ENCODE results near the gene PCARE. TPM values are rescaled to one million over a fixed set of nuclear protein-coding genes. Genes with fewer than 3 reads are reported as not detected.

The PCARE gene
- total and polyA plus RNA-seq, 2 experiments from 2014 or later, result not detected

DNA sequence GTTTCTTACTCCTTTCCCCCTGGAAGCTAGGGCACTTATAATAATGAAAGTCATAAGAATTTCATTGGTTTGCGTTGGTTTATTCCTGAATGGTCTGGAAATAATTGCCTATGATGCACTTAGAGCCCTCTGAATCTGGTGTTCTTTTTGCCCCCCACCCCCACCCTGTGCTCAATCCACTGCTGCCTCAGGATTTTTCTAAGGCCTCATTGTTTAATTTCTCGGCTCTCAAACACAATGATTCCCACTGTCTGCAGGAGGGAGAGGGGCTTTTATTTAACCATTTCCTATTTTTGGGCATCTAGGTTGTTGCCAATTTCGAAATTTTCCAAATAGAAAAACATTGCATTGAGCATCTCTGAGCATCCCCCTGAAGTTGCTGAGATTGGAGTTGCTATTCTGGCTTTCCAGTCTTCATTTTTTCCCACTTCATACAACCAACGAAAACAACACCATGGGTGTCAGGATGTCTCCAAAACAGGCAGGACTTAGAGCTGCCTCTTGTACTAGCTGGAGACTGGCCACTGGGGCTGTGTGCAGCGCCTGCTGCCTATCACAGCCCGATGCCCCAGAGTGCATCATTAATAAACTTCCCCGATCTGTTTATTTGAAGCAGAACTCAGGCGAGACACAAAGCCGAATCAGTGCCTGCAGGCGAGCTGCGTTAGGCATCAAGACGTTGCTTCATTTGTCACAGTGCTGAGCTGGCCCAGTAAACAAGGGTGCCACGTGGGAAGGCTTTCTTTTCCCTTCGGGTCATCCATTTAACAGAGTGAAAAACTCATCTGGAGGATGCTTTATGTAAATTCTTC lies 1.8 kb upstream of the PCARE start:
- Histone ChIP-seq H3K4me2 (ENCODE audit: unreplicated experiment) (no peak overlapping the region), H3K9me3 (ENCODE audit: low read depth) (no peaks in the 10 kb centered on the region), H3K27ac (no peak overlapping the region), H3K79me2 (ENCODE audit: insufficient read depth) (no peaks in the 10 kb centered on the region), H3K27me3 (replicated peaks; ENCODE audit: insufficient read depth) (no peaks in the 10 kb centered on the region), H3K4me3 (no peak overlapping the region), H3K36me3 (ENCODE audit: low read depth) (no peaks in the 10 kb centered on the region), H3K9me2 (ENCODE audit: insufficient read depth) (no peaks in the 10 kb centered on the region), H3F3A (ENCODE audit: insufficient read depth) (no peaks in the 10 kb centered on the region), H3K4me1 (ENCODE audit: insufficient read depth) (no peaks in the 10 kb centered on the region), H4K20me1 (ENCODE audit: insufficient read depth) (no peaks in the 10 kb centered on the region), H2AFZ (no peak overlapping the region), H3K9ac (no peak overlapping the region)
- in situ Hi-C loops (cut with MboI), result no loop called here
- DNase-seq, result no peak
- TF ChIP-seq EZH2 (IDR thresholded peaks at IDR 0.05; ENCODE audit: insufficient read depth, poor library complexity, severe bottlenecking), result no peak
- no peak for TF ChIP-seq EZH2phosphoT487 (IDR thresholded peaks at IDR 0.05; ENCODE audit: insufficient read depth, low read depth)
- 59 to 65% methylated on average over 14 of the region's 14 CpGs for WGBS, 2 experiments (ENCODE audit: low coverage in 1 of 2, low lambda C conversion rate in 2 of 2, missing lambda C conversion rate in 2 of 2)

DNA sequence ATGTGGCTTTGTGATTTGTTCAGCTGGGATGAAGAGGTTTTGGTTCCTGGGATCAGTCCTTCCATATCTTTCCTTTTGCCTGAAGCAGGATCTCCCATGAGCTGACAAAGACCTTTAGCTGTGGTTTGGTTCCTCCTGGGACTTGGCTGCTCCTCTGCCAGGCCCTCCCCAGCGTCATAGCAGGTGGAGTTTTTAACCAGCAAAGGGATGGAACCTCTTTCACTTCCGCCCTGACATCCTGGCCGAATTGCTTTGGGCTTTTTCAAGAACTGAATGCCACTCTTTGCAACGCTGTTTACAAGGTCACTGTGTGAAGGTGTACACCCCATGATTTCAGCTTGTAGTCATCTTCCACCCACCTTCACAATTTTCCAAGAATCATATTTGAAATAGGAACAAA lies 390 bp downstream of the PCARE start:
- H2AFZ ChIP-seq, result no peak overlapping the region
- H3K4me1 ChIP-seq (ENCODE audit: insufficient read depth), result no peaks in the 10 kb centered on the region
- H3K9me2 ChIP-seq (ENCODE audit: insufficient read depth), result no peaks in the 10 kb centered on the region
- no peaks in the 10 kb centered on the region for H3K36me3 ChIP-seq (ENCODE audit: low read depth)
- no peak overlapping the region for H3K27ac ChIP-seq
- H3K4me2 ChIP-seq (ENCODE audit: unreplicated experiment), result no peak overlapping the region
- H3K79me2 ChIP-seq (ENCODE audit: insufficient read depth), result no peaks in the 10 kb centered on the region
- no peaks in the 10 kb centered on the region for H3K27me3 ChIP-seq (replicated peaks; ENCODE audit: insufficient read depth)
- H4K20me1 ChIP-seq (ENCODE audit: insufficient read depth), result no peaks in the 10 kb centered on the region
- H3K9ac ChIP-seq, result no peak overlapping the region
- in situ Hi-C loops (cut with MboI), result no loop called here
- DNase-seq, result no peak
- no peak overlapping the region for H3K4me3 ChIP-seq
- H3K9me3 ChIP-seq (ENCODE audit: low read depth), result no peaks in the 10 kb centered on the region
- H3F3A ChIP-seq (ENCODE audit: insufficient read depth), result no peaks in the 10 kb centered on the region
- no peak for TF ChIP-seq EZH2phosphoT487 (IDR thresholded peaks at IDR 0.05; ENCODE audit: insufficient read depth, low read depth)
- TF ChIP-seq EZH2 (IDR thresholded peaks at IDR 0.05; ENCODE audit: insufficient read depth, poor library complexity, severe bottlenecking), result no peak
- 61 to 69% methylated on average over 4 of the region's 4 CpGs for WGBS, 2 experiments (ENCODE audit: low coverage in 1 of 2, low lambda C conversion rate in 2 of 2, missing lambda C conversion rate in 2 of 2)

DNA sequence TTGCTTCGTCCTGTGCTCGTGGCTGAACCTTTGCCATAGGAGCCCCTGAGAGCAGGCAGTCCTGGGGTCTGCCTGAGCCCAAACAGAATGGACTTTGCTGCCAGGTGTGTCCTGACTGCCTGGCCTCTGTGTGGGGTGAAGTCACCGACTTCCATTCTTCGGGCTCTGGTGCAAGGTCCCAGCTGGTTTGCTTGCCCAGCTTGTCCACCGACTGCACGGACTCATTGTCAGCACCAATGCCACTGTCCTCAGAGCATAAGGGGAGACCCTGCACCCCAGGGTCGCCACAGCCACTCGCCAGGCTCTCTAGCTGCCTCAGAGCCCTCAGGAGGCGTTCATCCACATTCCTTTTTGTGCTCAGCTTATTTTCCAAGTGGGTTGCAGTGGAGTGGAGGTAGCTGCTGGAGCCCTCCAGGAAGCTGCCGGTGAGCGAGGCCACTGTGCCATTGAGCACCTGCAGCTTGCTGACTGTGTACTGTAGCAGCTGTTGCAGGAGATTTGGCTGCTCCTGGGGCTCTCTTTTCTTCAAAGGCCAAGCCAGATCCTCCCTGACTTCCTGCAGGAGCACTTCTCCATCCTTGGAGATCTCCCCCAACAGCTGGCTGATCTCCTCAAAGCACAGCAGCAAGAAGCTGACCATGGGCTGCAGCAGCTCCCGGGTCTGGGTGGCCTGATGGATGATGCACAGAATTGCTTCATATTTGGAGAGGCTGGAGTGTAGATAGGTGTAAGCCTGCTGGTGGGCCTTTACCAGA lies 1.2 kb downstream of the PCARE start:
- Histone ChIP-seq H3K4me1 (ENCODE audit: insufficient read depth) (no peaks in the 10 kb centered on the region), H3K9me2 (ENCODE audit: insufficient read depth) (no peaks in the 10 kb centered on the region), H3F3A (ENCODE audit: insufficient read depth) (no peaks in the 10 kb centered on the region), H3K27me3 (replicated peaks; ENCODE audit: insufficient read depth) (no peaks in the 10 kb centered on the region), H4K20me1 (ENCODE audit: insufficient read depth) (no peaks in the 10 kb centered on the region), H3K27ac (no peak overlapping the region), H3K9ac (no peak overlapping the region), H3K4me3 (no peak overlapping the region), H3K4me2 (ENCODE audit: unreplicated experiment) (no peak overlapping the region), H2AFZ (no peak overlapping the region), H3K79me2 (ENCODE audit: insufficient read depth) (no peaks in the 10 kb centered on the region), H3K9me3 (ENCODE audit: low read depth) (no peaks in the 10 kb centered on the region), H3K36me3 (ENCODE audit: low read depth) (no peaks in the 10 kb centered on the region)
- no peak for DNase-seq
- in situ Hi-C loops (cut with MboI), result no loop called here
- WGBS, 2 experiments (ENCODE audit: low coverage in 1 of 2, low lambda C conversion rate in 2 of 2, missing lambda C conversion rate in 2 of 2), result 64% methylated on average over 12 of the region's 12 CpGs
- TF ChIP-seq EZH2 (IDR thresholded peaks at IDR 0.05; ENCODE audit: insufficient read depth, poor library complexity, severe bottlenecking) (no peak), EZH2phosphoT487 (IDR thresholded peaks at IDR 0.05; ENCODE audit: insufficient read depth, low read depth) (no peak)

DNA sequence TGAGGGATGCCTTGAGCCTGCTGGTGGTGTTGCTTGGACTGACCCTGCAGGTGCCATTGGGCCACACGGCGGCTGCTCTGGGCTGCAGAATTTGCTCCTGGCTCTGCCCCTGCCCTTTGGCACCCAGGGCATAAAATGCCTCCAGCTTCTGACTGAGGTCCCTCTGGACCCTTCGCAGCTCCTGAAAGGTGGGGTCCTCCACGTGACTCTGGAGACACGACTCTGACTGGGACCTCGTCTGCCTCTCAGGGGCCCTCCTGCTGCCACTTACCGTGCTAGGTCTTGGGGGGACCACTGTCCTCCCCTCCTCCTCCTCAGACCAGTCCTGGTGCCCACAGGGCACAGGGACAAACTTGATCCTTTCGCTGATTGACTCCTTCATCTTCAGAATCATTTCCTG lies 2.1 kb downstream of the PCARE start:
- in situ Hi-C loops (cut with MboI), result no loop called here
- H3K27me3 ChIP-seq (replicated peaks; ENCODE audit: insufficient read depth), result no peaks in the 10 kb centered on the region
- no peaks in the 10 kb centered on the region for H3K79me2 ChIP-seq (ENCODE audit: insufficient read depth)
- H3K9ac ChIP-seq, result no peak overlapping the region
- TF ChIP-seq EZH2 (IDR thresholded peaks at IDR 0.05; ENCODE audit: insufficient read depth, poor library complexity, severe bottlenecking), result no peak
- TF ChIP-seq EZH2phosphoT487 (IDR thresholded peaks at IDR 0.05; ENCODE audit: insufficient read depth, low read depth), result no peak
- no peaks in the 10 kb centered on the region for H4K20me1 ChIP-seq (ENCODE audit: insufficient read depth)
- no peaks in the 10 kb centered on the region for H3K4me1 ChIP-seq (ENCODE audit: insufficient read depth)
- H3K4me3 ChIP-seq, result no peak overlapping the region
- H3K27ac ChIP-seq, result no peak overlapping the region
- H3F3A ChIP-seq (ENCODE audit: insufficient read depth), result no peaks in the 10 kb centered on the region
- DNase-seq, result no peak
- no peaks in the 10 kb centered on the region for H3K36me3 ChIP-seq (ENCODE audit: low read depth)
- 67 to 87% methylated on average over 8 of the region's 8 CpGs for WGBS, 2 experiments (ENCODE audit: low coverage in 1 of 2, low lambda C conversion rate in 2 of 2, missing lambda C conversion rate in 2 of 2)
- H3K4me2 ChIP-seq (ENCODE audit: unreplicated experiment), result no peak overlapping the region
- no peak overlapping the region for H2AFZ ChIP-seq
- no peaks in the 10 kb centered on the region for H3K9me2 ChIP-seq (ENCODE audit: insufficient read depth)
- no peaks in the 10 kb centered on the region for H3K9me3 ChIP-seq (ENCODE audit: low read depth)

All from GM23248 (cell line).